Neural crest cell (in vitro differentiated cells): ENCODE data around the gene RBMS3. TPM values are rescaled to one million over a fixed set of nuclear protein-coding genes. Genes with fewer than 3 reads are reported as not detected.

Experiments
- DNase-seq: peaks from one replicate; pipeline ENCODE4 v3.0.0; 2021; ENCODE audit warnings: low read depth, mixed read lengths, low spot score
- H3K27ac Mint-ChIP-seq: one replicate; pipeline ENCODE4 v1.8.0; 2021; ENCODE audit warnings: mild to moderate bottlenecking, mixed read lengths; ENCODE audit not compliant: unreplicated experiment
- H3K27me3 Mint-ChIP-seq: 2 replicates; pipeline ENCODE4 v1.8.0; 2021; ENCODE audit warnings: low read depth, mild to moderate bottlenecking, mixed read lengths
- H3K36me3 Mint-ChIP-seq: 2 replicates; pipeline ENCODE4 v1.8.0; 2021; ENCODE audit warnings: low read depth, mild to moderate bottlenecking, mixed read lengths
- H3K4me1 Mint-ChIP-seq: 2 replicates; pipeline ENCODE4 v1.8.0; 2021; ENCODE audit warnings: mixed read lengths
- H3K4me3 Mint-ChIP-seq: one replicate; pipeline ENCODE4 v1.8.0; 2021; ENCODE audit warnings: mild to moderate bottlenecking, mixed read lengths
- H3K9me3 Mint-ChIP-seq: 2 replicates; pipeline ENCODE4 v1.8.0; 2021; ENCODE audit warnings: mixed read lengths
- total RNA-seq: library from RNA; stranded (reverse); gene quantifications from 2 replicates; pipeline ENCODE4 v1.2.1, GENCODE V29; 2021
- TF ChIP-seq, protein P1 (sequence below): fragments of 200-600 bp; sonication (generic); conservative IDR thresholded peaks from 2 replicates; pipeline ENCODE4 v1.5.0; 2021; ENCODE audit warnings: antibody characterized with exemption, mild to moderate bottlenecking

Gene RBMS3
- total RNA-seq, 1 donor from 2014 or later = 35.4 TPM

DNA sequence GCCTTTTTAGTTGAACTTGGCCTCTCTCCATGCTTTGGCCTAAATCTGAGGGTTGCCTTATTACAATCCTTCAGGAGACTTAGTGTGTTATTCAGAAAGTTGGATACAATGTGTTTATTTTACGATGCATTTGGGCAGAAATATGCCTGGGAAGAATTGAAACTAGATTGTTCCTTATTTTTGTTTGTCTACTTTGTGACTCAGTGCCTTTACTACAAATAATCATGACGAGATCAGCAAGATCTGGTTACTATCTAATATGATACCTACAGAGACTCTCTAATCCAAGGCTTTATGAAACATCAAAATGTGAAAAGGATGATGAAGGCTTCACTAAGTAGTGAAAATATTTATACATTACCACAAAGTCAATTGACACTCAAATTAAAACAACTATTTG lies 82.2 kb downstream of the RBMS3 start:
- DNase-seq = no peak
- Mint-ChIP-seq H3K27ac (no peak overlapping the region), H3K4me3 (no peak overlapping the region), H3K27me3 (no peaks in the 10 kb centered on the region), H3K9me3 (peaks cover 13% of the 10 kb centered on the region), H3K36me3 (peaks cover 13% of the 10 kb centered on the region), H3K4me1 (peaks cover 4% of the 10 kb centered on the region)
- TF ChIP-seq, protein P1, sequence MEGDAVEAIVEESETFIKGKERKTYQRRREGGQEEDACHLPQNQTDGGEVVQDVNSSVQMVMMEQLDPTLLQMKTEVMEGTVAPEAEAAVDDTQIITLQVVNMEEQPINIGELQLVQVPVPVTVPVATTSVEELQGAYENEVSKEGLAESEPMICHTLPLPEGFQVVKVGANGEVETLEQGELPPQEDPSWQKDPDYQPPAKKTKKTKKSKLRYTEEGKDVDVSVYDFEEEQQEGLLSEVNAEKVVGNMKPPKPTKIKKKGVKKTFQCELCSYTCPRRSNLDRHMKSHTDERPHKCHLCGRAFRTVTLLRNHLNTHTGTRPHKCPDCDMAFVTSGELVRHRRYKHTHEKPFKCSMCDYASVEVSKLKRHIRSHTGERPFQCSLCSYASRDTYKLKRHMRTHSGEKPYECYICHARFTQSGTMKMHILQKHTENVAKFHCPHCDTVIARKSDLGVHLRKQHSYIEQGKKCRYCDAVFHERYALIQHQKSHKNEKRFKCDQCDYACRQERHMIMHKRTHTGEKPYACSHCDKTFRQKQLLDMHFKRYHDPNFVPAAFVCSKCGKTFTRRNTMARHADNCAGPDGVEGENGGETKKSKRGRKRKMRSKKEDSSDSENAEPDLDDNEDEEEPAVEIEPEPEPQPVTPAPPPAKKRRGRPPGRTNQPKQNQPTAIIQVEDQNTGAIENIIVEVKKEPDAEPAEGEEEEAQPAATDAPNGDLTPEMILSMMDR = no peak

DNA sequence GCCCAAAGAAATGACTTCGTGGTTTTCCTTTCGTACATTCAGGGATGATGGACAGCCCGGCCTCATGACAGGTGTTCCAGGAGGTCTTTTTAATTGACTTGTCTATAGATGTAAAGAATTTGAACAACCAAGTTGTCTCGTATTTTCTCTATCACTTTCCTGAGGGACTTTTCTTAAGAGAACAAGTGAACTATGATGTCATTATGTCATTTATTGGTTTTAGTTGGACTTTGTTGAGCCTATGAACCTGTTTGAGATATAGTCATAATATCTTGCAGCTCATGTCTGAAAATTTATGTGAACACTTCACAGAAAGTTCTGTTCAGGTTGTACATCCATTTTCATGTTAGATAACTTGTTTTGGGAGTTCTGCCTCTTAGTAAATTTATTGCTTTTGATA lies 89.2 kb downstream of the RBMS3 start:
- no peak overlapping the region for H3K27ac Mint-ChIP-seq
- peaks cover 3% of the 10 kb centered on the region for H3K36me3 Mint-ChIP-seq
- TF ChIP-seq, protein P1 = no peak
- no peak for DNase-seq
- H3K4me1 Mint-ChIP-seq = peaks cover 18% of the 10 kb centered on the region
- H3K27me3 Mint-ChIP-seq = no peaks in the 10 kb centered on the region
- peaks cover 3% of the 10 kb centered on the region for H3K9me3 Mint-ChIP-seq
- no peak overlapping the region for H3K4me3 Mint-ChIP-seq

DNA sequence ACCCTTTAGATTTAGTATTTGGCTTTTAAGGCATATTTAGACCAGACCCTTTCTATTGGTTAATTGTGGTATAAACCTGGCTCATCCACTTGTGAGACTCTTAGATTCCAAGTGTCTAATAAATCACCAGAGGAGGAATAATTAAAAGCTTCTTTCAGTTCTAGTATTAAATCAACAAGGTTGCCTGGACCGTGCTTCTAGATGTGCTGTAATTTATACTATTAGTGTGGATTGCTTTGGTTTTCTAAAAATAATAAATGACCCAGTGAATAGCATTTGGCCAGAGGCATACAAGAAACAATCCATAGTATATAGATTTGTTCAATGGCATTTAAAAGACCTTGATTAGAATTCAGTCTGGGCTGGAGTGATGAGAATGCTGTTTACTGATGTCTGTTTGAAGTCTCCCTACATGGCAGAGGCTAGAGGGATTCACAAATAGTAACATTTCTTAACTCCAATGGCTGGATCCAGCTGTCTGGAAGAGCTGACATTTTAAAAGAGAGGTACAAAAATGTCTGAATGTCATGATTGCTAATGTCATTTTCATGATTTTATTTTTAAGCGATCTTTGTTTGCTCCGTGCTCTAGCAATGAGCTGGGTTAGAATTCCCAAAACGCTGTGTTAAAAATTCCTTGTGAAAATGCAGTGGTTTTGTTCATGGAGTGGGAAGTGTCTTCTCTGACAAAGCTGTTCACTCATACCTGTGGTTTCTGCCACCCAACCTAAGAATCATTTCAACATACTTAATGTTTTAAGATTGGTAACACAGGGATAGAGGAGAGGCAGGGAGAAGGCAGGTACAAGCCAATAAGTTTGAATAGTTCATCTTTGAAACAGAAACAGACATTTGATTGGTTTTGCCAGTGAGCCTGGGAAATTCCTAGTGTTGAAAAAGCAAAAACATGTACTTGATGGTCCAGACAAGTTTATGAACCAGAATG lies 89.9 kb downstream of the RBMS3 start:
- TF ChIP-seq, protein P1 = no peak
- H3K36me3 Mint-ChIP-seq = peaks cover 9% of the 10 kb centered on the region
- DNase-seq = no peak
- peaks cover 7% of the 10 kb centered on the region for H3K9me3 Mint-ChIP-seq
- no peak overlapping the region for H3K27ac Mint-ChIP-seq
- H3K27me3 Mint-ChIP-seq = no peaks in the 10 kb centered on the region
- no peak overlapping the region for H3K4me3 Mint-ChIP-seq
- peaks cover 18% of the 10 kb centered on the region for H3K4me1 Mint-ChIP-seq

DNA sequence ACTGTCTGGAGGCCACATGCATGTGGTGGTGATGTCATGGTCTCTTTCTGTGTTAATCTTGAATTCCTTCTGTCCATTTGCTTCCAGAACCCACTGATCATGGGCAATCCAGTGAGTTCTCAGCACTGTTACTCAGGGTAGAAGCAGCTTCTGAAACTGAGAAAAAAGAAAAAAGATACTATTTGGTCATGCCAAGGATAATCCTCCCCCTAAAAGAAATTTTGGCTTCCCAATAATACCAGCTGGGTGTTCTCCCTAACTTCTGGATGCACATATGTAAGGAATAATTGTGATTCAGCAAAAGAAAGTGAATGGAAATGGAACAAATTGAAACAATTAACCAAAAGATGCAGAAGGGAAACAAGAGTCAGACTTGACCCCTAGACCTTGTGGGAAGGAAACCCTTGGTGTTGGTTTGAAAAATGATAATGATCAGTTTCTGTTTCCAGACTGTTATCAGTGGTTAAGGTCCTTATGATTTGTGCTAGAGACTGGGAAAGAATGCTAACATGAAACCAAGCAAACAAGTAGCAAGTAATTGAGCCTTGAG lies 92.3 kb downstream of the RBMS3 start:
- no peaks in the 10 kb centered on the region for H3K27me3 Mint-ChIP-seq
- peaks cover 7% of the 10 kb centered on the region for H3K9me3 Mint-ChIP-seq
- DNase-seq = no peak
- H3K36me3 Mint-ChIP-seq = peaks cover 13% of the 10 kb centered on the region
- TF ChIP-seq, protein P1 = no peak
- no peak overlapping the region for H3K27ac Mint-ChIP-seq
- H3K4me3 Mint-ChIP-seq = no peak overlapping the region
- peaks cover 18% of the 10 kb centered on the region for H3K4me1 Mint-ChIP-seq

DNA sequence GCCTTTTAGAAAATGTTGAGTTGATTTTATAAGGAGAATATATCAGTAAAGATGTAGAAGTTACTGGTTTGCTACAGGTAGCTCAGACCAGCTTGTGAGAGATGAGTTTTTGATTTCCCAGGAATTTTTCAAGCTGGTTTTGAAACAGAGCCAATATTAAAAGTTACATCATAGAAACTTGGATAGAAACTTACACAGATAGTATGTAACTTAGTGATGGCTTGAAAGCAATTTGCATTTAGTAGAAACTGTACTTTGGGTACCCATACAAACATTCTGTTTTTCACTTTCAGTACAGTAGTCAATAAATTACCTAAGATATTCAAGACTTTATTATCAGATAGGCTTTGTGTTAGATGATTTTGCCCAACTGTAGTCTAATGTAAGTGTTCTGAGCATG lies 93.4 kb downstream of the RBMS3 start:
- DNase-seq = no peak
- H3K27ac Mint-ChIP-seq = no peak overlapping the region

More for the DNA sequence above, 93.4 kb downstream of the RBMS3 start:
- Mint-ChIP-seq H3K27me3 (no peaks in the 10 kb centered on the region), H3K9me3 (peaks cover 7% of the 10 kb centered on the region), H3K4me1 (peaks cover 18% of the 10 kb centered on the region), H3K4me3 (no peak overlapping the region), H3K36me3 (peaks cover 13% of the 10 kb centered on the region)
- TF ChIP-seq, protein P1 = no peak
